Gastroesophageal sphincter (tissue), 4 donors: Measurements from ENCODE around the gene WNT5B. TPM values are rescaled to one million over a fixed set of nuclear protein-coding genes. Genes with fewer than 3 reads are reported as not detected.
A peak's percentile ranks its signal among the peaks of the same experiment; 100 is the strongest.

ENCODE experiments used
- ATAC-seq: fragments of 150-250 bp; one replicate; pipeline ENCODE4 v1.9.1; 2016; ENCODE audit warnings: mild to moderate bottlenecking, moderate library complexity
- H3K27ac ChIP-seq, 4 donors: fragments of 200-600 bp; sonication (generic) in 3 of 4; 1 replicate in 3 of 4; 2 replicates in 1 of 4; pipeline ENCODE4 v1.5.1; 2016 to 2019
- H3K27me3 ChIP-seq: fragments of 200-600 bp; sonication (generic); one replicate; pipeline ENCODE4 v1.5.1; 2019
- H3K36me3 ChIP-seq, 2 donors: fragments of 200-600 bp; sonication (generic); one replicate each; pipeline ENCODE4 v1.5.1; 2019; ENCODE audit warnings: control low read depth in 1 of 2
- H3K4me1 ChIP-seq, 3 donors: fragments of 200-600 bp; sonication (generic); 1 replicate in 2 of 3; 2 replicates in 1 of 3; pipeline ENCODE4 v1.5.1; 2016 to 2019; ENCODE audit warnings: control low read depth in 2 of 3
- H3K4me3 ChIP-seq, 2 donors: fragments of 200-600 bp; sonication (generic); one replicate each; pipeline ENCODE4 v1.5.1; 2019; ENCODE audit warnings: mild to moderate bottlenecking in 1 of 2, moderate library complexity in 1 of 2
- H3K9me3 ChIP-seq, 3 donors: fragments of 200-600 bp; sonication (generic); one replicate each; pipeline ENCODE4 v1.5.1; 2017 to 2019; ENCODE audit warnings: control low read depth in 2 of 3
- CTCF ChIP-seq, 4 experiments: fragments of 200-600 bp in 2 of 4; fragments of 450-650 bp in 2 of 4; sonication (generic) in 1 of 4; IDR thresholded peaks; one replicate each; pipeline ENCODE4 v1.5.1; 2017 to 2019; ENCODE audit warnings: antibody characterized with exemption in 4 of 4, mild to moderate bottlenecking in 2 of 4, moderate library complexity in 2 of 4
- EP300 ChIP-seq: sonication (generic); formaldehyde crosslinking; IDR thresholded peaks from one replicate; pipeline ENCODE4 v1.6.1; 2017; ENCODE audit warnings: antibody characterized with exemption, mild to moderate bottlenecking
- POLR2A ChIP-seq, 2 donors: fragments of 450-650 bp; IDR thresholded peaks; one replicate each; pipeline ENCODE4 v1.6.1; 2017; ENCODE audit warnings: antibody characterized with exemption in 2 of 2, mild to moderate bottlenecking in 2 of 2, moderate library complexity in 1 of 2
- POLR2AphosphoS5 ChIP-seq: sonication (generic); formaldehyde crosslinking; IDR thresholded peaks from one replicate; pipeline ENCODE4 v1.6.1; 2017; ENCODE audit warnings: antibody characterized with exemption
- WGBS, 2 donors: methylation state at CpG; one replicate each; pipeline ENCODE4 v1.1.5; 2018; ENCODE audit warnings: low coverage in 1 of 2; 5-methylcytosine and 5-hydroxymethylcytosine counted together
- total RNA-seq, 4 donors: library from RNA; depleted of rRNA; stranded (reverse); fragments of >200 nt; gene quantifications; one replicate each; pipeline ENCODE4 v1.1.0, GENCODE V29; 2016

WNT5B gene
- total RNA-seq, 4 donors from 2014 or later: 9.4 to 76.5 (median 26.3) TPM

- Histone ChIP-seq H3K27me3 (no peaks in the 10 kb centered on the region), H3K4me3 (no peak overlapping the region), H3K4me1 (no peaks in the 10 kb centered on the region), H3K9me3 (no peaks in the 10 kb centered on the region), H3K27ac (no peak overlapping the region), H3K36me3 (no peaks in the 10 kb centered on the region)
- TF ChIP-seq CTCF (IDR thresholded peaks at IDR 0.05): no peak
- no peak for TF ChIP-seq POLR2A (IDR thresholded peaks at IDR 0.05)
- no peak for TF ChIP-seq POLR2AphosphoS5
- TF ChIP-seq EP300: no peak
- no peak for ATAC-seq
- WGBS, 2 donors: 95 to 97% methylated on average over 3 of the region's 3 CpGs
Measured at GRCh38 chr12:1676043-1676442, 47.0 kb downstream of the WNT5B start.

- no peak for TF ChIP-seq EP300
- WGBS, 2 donors: 75 to 83% methylated on average over 7 of the region's 7 CpGs
- Histone ChIP-seq H3K9me3 (no peaks in the 10 kb centered on the region), H3K4me1 (no peaks in the 10 kb centered on the region), H3K4me3 (no peak overlapping the region), H3K27me3 (no peaks in the 10 kb centered on the region), H3K36me3 (no peaks in the 10 kb centered on the region), H3K27ac (peak overlapping the region in 2 of 4 donors; percentile 32 to 43)
- no peak for ATAC-seq
Measured at GRCh38 chr12:1680804-1681492, 51.9 kb downstream of the WNT5B start.

GRCh38 chr12:1681493-1681807 lies 52.4 kb downstream of the WNT5B start:
- 50 to 61% methylated on average over 2 of the region's 2 CpGs for WGBS, 2 donors

GRCh38 chr12:1688086-1688710 lies 59.2 kb downstream of the WNT5B start:
- no peak for ATAC-seq
- no peak overlapping the region for H3K4me3 ChIP-seq
- TF ChIP-seq POLR2A (IDR thresholded peaks at IDR 0.05) (no peak), POLR2AphosphoS5 (no peak), EP300 (no peak), CTCF (IDR thresholded peaks at IDR 0.05) (no peak)
- H3K36me3 ChIP-seq: no peaks in the 10 kb centered on the region
- peaks cover 0 to 25% (median 0%) of the 10 kb centered on the region in 3 donors for H3K4me1 ChIP-seq
- WGBS, 2 donors: 90 to 93% methylated on average over 5 of the region's 5 CpGs
- no peak overlapping the region for H3K27ac ChIP-seq
- no peaks in the 10 kb centered on the region for H3K27me3 ChIP-seq
- no peaks in the 10 kb centered on the region for H3K9me3 ChIP-seq

More at GRCh38 chr12:1681493-1681807, 52.4 kb downstream of the WNT5B start:
- Histone ChIP-seq H3K9me3 (no peaks in the 10 kb centered on the region), H3K27ac (peak overlapping the region in 2 of 4 donors; percentile 32 to 43), H3K36me3 (no peaks in the 10 kb centered on the region), H3K27me3 (no peaks in the 10 kb centered on the region), H3K4me1 (no peaks in the 10 kb centered on the region), H3K4me3 (no peak overlapping the region)
- TF ChIP-seq EP300: no peak
- ATAC-seq: no peak

- Histone ChIP-seq H3K27me3 (no peaks in the 10 kb centered on the region), H3K36me3 (no peaks in the 10 kb centered on the region), H3K27ac (peak within 1 kb of the TSS; percentile 83 to 95 (median 94)), H3K9me3 (no peaks in the 10 kb centered on the region), H3K4me3 (peak within 1 kb of the TSS; percentile 54 to 98), H3K4me1 (peaks cover 0 to 46% (median 0%) of the 10 kb centered on the region in 3 donors)
- peak; percentile 99 for ATAC-seq
- WGBS, 2 donors: 0% methylated on average over 4 to 21 of the region's 59 CpGs
- TF ChIP-seq EP300 (no peak), CTCF (IDR thresholded peaks at IDR 0.05) (no peak), POLR2AphosphoS5 (peak; percentile 75), POLR2A (IDR thresholded peaks at IDR 0.05) (peak; percentile 58 to 73)
Measured at GRCh38 chr12:1690578-1691122, 61.6 kb downstream of the WNT5B start, which contains the start of gene ADIPOR2. TSS of gene ADIPOR2 (plus strand) at chr12:1691070. CDS start at chr12:1754344, 63,274 bp downstream.
